GM21381 (cell line): ENCODE results near the gene C5.

Experiments
- ATAC-seq: cut with Tn5 transposase; IDR thresholded peaks from one replicate; pipeline ENCODE4 v1.9.1; 2021; ENCODE audit warnings: mild to moderate bottlenecking, moderate library complexity; ENCODE audit not compliant: unreplicated experiment

Gene C5

DNA sequence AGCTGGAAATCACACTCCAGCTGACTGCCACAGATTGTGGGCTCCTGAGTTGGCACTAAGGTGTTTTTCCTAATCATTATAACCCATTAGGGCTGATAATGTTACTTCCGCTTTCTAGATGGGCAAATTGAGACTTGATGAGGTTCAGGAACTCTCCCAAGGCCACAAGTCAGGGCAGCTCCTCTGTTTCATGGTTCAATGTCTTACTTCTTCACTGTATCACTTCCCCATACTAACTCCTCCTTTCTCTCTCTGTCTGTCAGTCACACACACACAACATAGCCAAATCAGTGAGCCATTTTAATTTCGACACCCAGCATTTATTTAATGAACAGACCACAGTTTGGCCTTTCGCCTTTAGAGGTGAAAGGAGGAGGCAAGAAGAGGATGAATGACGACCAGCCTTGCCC lies 105.6 kb downstream of the C5 start:
- peak; percentile 99 for ATAC-seq

DNA sequence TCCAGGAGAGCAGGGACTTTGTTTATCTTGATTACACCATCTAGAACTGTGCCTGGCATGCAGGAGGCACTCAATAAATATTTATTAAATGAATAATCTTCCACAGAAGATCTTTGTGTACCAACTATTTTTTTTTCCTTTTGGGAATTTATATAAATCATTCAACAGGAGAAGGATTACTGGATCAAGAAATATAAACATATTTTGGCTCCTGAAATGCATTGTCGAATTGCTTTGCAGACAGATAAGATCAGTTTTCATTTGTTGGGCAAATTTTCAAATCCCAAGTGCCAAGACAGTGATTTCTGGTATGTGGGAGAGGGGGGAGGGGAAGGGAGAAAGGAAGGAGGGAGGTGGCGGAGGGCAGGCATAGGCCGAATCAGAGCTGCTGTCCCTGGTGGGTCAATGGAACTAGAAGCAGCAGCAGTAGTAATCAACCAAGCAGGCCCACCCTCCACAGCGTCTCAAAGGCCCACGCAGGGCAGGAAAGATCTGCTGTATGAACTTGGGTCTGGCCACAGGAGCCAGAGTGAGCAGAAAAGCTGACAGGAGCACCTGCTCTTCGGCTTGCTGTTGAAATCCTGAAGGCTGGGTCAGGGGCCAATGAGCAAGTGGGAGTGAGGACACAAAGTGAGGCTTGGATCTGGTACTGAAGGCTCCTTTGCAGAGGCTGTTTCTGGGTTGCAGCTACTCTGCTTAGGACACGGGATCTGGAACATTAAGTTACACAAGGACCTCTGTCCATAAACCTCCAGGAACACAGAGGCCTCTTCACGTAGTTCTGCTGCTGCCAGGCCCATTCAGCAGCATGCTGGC lies 107.7 kb downstream of the C5 start:
- no peak for ATAC-seq

DNA sequence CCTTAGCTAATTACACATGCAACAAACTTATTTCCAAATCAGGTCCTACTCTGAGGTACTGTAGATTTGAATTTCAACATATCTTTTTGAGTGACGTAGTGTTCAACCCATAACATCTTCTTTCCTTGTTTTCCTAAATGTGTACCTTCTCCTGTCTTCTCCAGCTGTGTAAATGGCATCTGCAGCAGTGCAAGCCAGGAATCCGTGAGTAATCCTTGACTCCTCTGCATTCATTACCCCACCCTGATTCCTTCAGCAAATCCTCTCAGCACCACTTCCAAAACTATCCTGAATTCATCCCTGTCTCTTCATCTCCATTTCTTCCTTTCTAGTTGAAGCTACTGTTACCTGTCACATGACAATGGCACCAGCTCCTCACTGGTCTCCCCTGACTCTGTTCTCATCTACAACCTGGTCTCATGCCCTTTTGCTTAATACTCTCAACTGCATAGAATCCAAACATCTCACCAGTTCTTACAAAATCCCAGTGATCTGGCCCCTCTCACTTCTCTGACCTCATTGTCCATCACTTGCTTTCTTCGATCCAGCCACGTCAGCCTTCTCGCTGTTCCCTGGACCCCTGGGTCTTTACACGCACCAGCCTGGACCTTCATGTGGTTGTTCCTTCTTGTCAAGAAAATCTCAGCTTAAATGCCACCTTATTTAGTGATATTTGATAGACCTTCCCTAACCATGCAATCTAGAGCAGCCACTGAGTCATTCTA lies 108.9 kb downstream of the C5 start:
- no peak for ATAC-seq

DNA sequence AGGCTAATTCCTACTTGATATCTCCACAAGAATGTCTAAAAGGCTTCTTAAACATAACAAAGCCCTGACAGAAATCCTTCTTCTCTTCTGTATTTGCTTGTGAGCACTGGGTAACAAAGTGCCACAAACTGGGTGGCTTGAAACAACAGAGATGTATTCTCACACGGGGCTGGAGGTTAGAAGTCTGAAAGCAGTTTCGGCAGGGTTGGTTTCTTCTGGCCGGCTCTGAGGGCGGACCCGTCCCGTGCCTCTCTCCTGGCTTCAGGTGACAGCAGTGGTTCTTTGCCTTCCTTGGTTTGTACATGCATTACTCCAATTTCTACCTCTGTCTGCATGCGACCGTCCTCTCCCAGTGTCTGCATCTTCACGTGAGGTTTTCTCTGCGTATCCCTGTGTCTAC lies 109.5 kb downstream of the C5 start:
- no peak for ATAC-seq

DNA sequence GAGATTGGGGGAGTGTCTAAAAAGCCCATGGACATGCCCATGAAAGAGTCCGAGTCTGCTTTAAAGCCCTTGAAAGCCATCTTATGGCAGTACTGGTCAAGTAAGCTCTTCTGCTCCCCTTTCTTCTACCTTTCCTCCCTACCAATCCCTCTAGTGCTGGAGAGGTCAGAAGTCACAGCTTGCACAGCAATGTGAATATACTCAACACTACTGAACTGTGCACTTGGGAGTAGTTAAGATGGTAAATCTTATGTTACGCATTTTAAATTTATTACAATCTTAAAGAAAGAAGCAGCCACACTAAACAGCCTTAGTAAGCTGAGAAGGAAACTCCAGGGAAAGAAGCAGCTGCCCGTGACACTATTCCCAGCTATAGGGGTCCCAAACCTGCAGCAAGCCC lies 111.2 kb downstream of the C5 start:
- no peak for ATAC-seq

DNA sequence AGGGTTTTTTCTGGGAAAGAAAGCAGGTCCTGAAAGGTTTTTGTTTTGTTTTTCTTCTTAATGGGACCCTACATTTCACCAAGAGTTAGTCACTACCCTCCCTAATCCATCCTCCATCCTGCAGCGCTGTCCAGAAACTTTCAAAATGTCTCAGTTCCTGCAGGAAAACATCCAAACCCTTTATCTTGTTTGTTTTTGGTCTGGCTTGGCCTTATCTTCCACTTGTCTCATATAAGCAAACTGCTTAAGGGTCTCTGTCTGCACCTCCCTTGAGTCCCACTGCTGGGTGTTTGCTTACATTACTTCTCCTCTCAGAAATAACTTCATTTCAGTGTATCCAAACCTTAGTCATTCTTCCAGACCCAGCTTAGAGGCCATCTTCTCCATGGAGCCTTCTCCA lies 112.5 kb downstream of the C5 start:
- no peak for ATAC-seq

DNA sequence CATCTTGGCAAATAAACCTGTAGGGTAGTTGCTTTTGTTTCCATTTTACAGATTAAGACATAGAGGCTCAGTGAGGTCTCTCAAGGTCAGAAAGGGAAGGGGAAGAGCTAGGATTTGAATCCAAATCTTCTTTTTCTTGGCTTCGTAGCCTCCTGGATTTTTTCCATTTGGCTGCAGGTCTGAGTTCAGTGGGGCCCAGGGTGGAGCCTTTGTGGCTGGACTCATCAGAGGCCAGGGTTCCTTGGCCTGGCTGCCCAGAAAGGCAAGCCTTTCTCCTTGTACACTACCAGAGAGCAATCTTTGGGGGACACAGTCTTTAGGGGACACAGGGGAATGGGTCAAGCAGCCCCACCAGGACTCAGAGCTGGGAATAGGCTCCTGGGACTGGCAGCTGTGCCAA lies 112.9 kb downstream of the C5 start:
- ATAC-seq = no peak

DNA sequence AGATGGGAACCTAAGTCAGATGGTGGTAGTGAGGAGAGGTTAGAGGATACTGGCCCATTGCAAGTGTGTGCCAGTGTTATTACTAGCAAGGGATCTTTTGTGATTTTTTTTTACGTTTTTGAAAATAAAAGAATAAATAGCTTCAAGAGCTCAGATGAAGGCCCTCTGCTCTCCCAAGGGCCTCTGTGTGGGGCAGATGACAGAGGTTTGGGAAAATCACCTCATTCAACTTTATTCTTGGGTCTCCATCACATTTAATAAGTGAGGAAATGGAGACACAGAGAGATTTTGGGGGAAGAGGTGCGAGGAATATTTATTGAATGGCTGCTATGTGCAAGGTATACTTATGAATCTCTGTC lies 113.3 kb downstream of the C5 start:
- no peak for ATAC-seq

DNA sequence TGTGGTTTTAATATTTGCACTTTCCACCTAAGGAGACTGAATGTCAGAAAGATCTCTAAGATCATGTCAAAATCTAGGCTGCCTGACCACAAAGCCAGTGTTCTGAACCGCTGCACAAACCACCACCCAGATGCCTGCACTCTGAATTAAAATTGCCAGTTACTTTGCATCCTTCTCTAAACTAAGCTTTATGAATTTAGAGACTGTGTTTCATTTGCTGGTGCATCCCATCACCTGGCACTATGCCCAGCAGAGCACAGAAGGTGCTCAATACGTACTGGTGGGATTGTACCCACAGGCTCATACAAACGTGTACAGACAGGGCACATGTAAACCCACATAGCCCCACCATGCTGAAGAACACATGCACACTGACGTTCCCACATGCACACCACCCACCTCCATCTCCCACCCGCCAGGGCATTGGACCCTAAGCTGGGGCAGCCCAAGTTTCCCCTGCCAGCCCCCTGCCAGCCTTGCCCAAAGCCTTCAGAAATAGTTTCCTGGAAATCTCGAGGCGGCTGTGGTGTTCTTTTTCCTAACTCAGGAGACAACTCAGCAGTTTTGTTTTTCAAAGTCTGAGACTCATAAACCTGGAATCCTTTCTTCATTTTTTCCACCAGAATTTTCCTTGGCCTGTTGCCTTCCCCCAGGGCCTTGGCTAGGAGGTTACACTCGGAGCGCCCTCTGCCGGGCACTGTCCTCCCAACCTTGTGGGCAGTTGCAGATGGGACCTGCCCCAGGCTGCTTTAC lies 113.9 kb downstream of the C5 start:
- peak; percentile 34 for ATAC-seq

DNA sequence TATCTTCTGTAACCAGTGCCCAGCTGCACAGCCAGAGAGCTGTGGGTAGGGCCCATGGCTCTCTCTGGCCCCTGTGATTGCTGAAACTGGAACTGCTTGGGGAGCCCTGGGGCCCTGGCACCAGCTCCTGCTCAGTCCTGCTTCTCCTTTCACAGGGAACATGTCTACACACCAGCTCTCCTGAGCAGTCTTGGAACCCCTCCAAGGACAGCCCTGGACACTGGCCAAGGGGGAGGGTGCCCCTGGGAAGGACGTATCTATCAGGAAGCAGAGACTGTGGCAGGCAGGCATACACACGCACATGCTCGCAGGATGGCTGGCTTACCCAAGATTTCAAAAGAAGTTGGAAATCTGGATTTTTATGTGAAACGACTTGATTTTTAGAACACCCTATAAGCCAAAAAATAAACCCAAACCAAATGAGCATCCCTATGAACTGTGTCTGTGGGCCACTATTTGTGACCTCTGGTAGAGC lies 114.7 kb downstream of the C5 start:
- ATAC-seq = no peak

DNA sequence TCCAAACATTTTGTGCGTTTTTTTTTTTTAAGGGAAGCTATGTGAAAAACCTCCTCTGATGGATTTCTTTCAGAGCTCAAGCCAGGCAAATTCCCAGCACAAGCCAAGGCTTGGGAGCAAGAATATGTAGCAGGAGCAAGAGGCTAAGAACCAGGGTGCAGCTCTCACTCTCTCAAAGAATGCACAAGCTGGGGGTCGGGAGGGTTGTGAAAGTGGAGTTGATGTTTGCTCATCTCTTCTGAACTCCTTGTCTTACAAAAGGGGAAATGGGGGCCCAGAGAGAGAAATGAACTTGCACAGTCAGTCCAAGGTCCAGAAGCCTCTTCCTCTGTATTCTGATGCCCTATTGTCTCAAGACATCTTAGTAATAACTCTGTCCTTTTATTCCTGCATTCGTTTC lies 115.8 kb downstream of the C5 start:
- no peak for ATAC-seq

DNA sequence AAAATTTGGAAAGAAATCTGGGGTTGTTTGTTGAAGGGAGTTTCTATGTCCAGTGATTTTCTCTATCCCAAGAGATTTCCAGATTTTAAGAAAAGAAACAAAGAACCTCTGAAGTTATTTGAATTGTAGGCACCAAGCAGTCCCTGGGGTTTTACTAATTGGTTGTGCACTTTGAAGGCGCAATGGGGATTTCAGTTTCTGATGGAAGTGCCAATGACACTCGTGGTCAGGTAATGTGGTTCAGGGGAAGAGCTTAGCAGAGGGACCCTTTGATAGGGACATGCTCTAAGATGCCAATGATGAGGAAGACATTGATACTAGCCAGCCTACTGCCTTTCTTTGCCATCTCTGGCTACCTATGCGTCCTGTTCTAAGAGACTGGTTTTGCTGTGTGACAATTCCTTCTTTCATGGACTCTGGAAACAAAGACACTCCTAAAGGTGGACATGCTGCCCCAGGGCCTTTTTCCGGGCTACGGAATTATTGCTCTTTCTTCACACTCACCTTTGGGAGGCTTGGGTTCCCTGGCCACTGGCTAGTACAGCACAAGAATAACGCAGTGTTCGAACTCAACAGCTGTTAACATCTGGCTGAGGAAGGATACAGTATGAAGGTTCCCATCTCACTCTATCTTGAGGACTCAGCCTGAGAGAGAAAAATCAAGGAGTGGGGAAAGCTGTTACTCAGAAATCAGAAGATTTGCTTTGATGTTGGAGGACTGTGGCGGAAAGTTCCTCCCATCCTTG lies 116.6 kb downstream of the C5 start:
- no peak for ATAC-seq

DNA sequence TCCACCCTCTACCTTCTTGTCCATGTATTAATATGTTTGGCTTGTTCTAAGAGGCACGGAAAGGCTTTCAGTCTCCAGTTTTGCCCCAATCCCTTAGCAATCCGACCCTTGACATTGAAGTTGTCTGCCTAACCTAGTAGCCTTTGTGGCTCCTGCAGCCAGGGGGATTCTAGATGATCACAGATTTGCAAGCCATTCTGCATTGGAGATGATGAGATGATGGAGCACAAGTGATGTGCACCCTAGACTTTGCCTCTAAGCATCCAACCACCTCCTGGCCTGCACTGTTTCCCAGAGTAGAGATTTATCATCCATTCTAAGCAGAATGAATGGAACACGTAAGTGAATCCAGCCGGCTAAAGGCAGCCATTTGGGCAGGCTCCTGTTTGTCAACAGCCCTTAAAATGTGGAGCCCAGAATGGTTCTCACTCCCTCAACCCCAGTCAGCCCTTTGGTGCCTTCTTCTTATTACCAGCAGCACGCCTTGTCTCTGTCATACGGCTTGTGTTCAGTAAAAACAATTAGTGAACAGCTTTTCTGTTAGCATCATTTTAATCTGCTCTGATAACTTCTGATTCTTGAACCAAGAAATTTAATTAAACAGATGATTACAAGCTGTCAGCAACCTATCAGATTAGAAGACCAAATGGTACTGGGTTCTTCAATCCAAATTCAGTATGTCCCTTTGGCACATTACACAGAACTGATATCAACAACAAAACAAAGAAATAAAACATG lies 117.8 kb downstream of the C5 start:
- ATAC-seq = no peak

DNA sequence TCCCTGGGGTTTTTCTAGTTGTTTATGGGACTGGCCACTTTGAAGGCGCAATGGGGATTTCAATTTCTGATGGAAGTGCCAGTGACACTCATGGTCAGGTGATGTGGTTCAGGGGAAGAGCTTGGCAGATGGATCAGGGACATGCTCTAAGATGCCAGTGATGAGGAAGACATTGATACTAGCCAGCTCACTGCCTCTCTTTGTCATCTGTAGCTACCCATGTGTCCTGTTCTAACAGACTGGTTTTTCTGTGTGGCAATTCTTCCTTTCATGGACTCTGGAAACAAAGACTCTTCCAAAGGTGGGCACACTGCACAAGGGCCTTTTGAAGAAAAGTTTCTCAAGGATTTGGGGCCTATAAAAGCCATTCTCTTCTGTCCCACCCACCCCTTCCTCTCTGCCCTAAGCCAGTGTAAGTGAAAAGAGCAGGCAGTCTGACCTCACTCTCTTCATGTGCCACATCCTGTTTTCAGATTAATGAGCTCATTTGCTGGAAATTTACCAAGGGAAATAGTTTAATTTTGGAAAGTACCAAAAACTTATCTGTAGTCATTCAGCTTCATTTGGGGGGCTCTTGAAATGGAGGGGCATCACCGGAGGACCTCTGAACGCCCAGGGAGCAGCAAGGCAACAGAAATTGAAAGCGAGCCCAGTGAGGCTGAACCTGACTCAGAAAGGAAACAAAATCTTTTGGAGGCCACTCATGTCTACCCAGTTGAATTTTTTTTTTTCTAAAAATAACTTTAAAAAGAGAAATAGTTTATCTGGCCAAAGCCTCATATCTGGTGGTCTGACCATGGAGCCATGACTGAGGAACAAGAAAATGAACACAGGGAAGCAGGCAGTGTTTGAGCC lies 118.6 kb downstream of the C5 start:
- ATAC-seq = peak; percentile 47

DNA sequence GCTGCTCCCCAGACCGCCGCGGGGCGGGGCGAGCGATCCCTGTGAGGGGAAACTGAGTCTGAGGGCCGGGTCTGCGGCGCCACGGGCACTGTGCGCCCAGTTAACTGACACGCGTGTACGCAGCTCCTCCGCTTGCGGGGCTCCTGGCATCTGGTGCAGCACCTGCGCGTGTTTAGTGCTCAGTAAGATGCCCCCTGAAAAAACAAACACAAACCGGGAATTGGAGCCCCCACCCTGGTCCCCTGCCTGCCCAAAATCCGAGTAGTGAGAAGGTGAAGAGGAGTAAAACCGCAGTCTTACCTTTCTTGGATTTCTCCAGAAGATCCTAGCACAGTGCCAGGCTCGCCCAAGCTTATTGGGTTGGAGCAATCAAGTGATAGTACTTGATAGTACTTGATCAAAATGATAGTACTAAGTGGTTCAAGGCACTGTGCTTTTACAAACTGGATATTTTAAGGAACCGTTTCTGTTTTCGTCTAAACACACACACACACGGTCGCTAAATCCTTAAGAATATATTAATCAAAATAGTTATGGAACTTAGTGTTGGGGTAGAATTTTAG lies 120.8 kb downstream of the C5 start:
- ATAC-seq = no peak

DNA sequence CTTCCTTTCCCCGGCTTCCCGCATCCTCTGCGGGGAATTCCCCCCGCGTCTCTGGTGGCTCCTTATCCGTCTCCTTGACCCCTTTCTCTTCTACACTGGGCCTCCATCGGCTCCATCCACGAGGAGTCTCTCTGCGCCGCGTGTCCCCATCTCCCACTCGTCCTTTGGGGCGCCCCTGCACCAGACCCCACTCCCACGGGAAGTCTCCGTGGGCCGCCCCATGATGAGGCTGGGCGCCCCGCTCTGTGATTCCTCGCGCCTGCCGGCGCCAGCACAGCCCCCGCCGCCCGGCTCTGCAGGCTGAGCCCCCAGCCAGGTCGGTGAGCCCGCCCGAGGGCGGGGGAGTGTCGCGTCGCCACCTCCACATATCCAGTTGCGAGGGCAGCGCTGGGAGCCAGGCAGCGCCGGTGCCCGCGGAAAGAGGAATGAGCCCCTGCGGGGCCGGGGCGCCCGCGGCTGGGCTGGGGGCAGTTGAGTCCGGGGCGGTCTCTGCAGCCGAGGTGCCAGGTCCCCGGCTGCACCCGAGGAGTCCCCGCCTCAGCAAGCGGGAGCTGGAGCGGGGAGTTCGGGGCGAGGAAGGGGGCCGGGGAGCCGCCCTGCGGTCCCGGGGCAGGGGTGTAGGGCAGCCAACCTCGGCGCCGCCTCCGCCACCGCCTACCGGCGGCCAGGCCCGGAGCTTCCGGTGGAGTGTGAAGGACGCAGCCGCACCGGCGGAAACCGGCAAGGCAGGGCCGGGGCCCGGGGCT lies 121.4 kb downstream of the C5 start:
- ATAC-seq = peak; percentile 25

DNA sequence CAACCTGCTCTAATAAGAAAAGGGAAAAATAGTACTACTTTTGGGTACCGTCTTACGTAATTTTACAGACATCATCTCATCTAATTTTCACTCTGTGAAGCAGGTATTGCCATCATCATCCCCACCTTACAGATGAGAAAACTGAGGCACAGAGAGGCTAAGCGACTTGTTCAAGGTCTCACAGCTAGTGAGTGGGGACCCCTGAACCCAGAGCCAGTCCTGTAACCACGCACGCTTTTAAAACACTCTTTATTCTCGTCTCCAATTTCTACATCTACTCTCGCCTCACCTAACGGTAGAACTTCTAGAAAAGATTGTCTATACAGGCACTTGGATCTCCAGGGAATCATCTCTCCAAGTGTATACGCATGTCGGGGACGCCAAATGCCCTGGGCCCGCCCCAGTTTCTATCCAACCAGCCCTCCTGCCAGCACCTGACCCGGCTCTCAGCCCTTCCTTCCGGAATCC lies 122.0 kb downstream of the C5 start:
- ATAC-seq = peak; percentile 0
